ENCODE measurements around the gene SAGE1. TPM values are rescaled to one million over a fixed set of nuclear protein-coding genes. Genes with fewer than 3 reads are reported as not detected.
A peak's percentile ranks its signal among the peaks of the same experiment; 100 is the strongest.
"Not testable (repeated sequence)": the region's sequence is repeated elsewhere in the genome, so short reads cannot be mapped to it uniquely, and the experiment has no call there.

The SAGE1 gene, protein sequence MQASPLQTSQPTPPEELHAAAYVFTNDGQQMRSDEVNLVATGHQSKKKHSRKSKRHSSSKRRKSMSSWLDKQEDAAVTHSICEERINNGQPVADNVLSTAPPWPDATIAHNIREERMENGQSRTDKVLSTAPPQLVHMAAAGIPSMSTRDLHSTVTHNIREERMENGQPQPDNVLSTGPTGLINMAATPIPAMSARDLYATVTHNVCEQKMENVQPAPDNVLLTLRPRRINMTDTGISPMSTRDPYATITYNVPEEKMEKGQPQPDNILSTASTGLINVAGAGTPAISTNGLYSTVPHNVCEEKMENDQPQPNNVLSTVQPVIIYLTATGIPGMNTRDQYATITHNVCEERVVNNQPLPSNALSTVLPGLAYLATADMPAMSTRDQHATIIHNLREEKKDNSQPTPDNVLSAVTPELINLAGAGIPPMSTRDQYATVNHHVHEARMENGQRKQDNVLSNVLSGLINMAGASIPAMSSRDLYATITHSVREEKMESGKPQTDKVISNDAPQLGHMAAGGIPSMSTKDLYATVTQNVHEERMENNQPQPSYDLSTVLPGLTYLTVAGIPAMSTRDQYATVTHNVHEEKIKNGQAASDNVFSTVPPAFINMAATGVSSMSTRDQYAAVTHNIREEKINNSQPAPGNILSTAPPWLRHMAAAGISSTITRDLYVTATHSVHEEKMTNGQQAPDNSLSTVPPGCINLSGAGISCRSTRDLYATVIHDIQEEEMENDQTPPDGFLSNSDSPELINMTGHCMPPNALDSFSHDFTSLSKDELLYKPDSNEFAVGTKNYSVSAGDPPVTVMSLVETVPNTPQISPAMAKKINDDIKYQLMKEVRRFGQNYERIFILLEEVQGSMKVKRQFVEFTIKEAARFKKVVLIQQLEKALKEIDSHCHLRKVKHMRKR
- total RNA-seq (not detected), polyA plus RNA-seq (under 1 TPM in 1 of 3 donors, not detected in 2; 0.02 TPM)
- long read RNA-seq, donor 1 = 0 reads
- long read RNA-seq, donor 2 = 0 reads

DNA sequence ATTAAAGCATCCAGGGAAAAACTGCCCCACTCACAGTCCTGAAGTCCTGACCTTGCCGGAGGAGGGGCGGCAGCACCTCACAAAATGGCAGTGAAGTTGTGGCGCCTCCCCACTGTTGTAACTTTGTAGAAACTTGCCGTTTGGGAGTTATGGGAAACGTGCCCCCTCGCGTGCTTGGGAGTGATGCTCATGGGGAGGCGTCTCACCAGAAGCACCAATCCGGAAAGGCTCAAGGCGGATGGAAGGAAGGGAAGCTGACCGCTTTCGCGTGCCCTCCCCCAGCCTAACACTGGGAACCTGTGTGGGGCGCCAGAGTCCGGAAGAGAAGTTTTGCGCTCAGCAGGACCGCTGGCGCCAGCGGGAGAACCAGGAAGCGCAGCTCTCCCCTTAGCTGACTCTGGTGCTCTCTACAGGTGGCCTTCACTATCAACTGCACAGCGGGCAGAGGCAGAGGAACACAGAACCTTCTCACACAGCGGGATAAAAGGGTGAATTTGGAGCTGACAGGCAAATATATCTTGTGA lies at the start of gene SAGE1, which contains the start of gene CT45A10:
SAGE1 (plus strand) TSS at position 423 of the 524 bp plus-strand sequence. CDS start 2,527 bp downstream, outside the sequence.
CT45A10 (minus strand) TSS at position 151 of the 524 bp plus-strand sequence. CDS start 8,100 bp downstream, outside the sequence.
- no peak within 1 kb of the TSS for H3K27ac ChIP-seq
- H3K4me1 ChIP-seq = no peaks in the 10 kb centered on the region
- DNase-seq = peak; percentile 56
- H3K4me3 ChIP-seq = no peak within 1 kb of the TSS
- H3K9me3 ChIP-seq = no peaks in the 10 kb centered on the region
- H3K36me3 ChIP-seq = no peaks in the 10 kb centered on the region
- intact Hi-C loops (cut with DNase I; ENCODE audit: low total_unique reads) = no loop called here
- TF ChIP-seq POLR2A (IDR thresholded peaks at IDR 0.05) = no peak
- TF ChIP-seq POLR2AphosphoS5 (IDR thresholded peaks at IDR 0.05) = no peak
- TF ChIP-seq, protein P1, sequence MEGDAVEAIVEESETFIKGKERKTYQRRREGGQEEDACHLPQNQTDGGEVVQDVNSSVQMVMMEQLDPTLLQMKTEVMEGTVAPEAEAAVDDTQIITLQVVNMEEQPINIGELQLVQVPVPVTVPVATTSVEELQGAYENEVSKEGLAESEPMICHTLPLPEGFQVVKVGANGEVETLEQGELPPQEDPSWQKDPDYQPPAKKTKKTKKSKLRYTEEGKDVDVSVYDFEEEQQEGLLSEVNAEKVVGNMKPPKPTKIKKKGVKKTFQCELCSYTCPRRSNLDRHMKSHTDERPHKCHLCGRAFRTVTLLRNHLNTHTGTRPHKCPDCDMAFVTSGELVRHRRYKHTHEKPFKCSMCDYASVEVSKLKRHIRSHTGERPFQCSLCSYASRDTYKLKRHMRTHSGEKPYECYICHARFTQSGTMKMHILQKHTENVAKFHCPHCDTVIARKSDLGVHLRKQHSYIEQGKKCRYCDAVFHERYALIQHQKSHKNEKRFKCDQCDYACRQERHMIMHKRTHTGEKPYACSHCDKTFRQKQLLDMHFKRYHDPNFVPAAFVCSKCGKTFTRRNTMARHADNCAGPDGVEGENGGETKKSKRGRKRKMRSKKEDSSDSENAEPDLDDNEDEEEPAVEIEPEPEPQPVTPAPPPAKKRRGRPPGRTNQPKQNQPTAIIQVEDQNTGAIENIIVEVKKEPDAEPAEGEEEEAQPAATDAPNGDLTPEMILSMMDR (IDR thresholded peaks at IDR 0.05 in 8 of 11, conservative IDR thresholded peaks at IDR 0.05 in 3 of 11) = no peak
- WGBS, 5 donors = 79 to 97% (median 93%) methylated on average over 3 to 22 of the region's 22 CpGs
- no peaks in the 10 kb centered on the region for H3K27me3 ChIP-seq (replicated peaks in 1 of 7)

DNA sequence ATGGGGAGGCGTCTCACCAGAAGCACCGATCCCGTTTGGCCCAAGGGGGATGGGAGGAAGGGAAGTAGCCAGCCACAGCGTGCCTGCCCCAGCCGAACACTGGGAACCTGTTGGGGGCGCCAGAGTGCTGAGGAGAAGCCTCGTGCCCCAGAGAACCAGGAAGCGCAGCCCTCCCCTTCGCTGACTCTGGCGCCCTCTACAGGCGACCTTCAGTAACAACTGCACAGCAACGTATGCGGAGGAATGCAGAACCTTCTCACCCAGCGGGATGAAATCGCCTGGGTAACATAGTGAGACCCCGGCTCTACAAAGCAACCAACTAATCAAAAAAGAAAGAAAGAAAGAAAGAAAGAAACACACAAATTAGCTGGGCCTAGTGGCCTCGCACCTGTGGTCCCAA lies 39.1 kb upstream of the SAGE1 start, which contains the start of gene CT45A8:
CT45A8 (minus strand) TSS at position 101 of the 400 bp plus-strand sequence. CDS start 3,755 bp downstream, outside the sequence.
- H3K36me3 ChIP-seq; H3K4me1 ChIP-seq; H3K4me3 ChIP-seq; H3K9me3 ChIP-seq; intact Hi-C loops (cut with DNase I; ENCODE audit: low total_unique reads); DNase-seq; H3K27ac ChIP-seq; H3K27me3 ChIP-seq (replicated peaks in 1 of 7): not testable (repeated sequence)
- no CpG with 5 or more reads among the region's 17 CpGs for WGBS, 5 donors

DNA sequence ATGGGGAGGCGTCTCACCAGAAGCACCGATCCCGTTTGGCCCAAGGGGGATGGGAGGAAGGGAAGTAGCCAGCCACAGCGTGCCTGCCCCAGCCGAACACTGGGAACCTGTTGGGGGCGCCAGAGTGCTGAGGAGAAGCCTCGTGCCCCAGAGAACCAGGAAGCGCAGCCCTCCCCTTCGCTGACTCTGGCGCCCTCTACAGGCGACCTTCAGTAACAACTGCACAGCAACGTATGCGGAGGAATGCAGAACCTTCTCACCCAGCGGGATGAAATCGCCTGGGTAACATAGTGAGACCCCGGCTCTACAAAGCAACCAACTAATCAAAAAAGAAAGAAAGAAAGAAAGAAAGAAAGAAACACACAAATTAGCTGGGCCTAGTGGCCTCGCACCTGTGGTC lies 21.8 kb upstream of the SAGE1 start, which contains the start of gene CT45A9:
CT45A9 (minus strand) TSS at position 101 of the 400 bp plus-strand sequence. CDS start 3,751 bp downstream, outside the sequence.
- H3K27me3 ChIP-seq (replicated peaks in 1 of 7); intact Hi-C loops (cut with DNase I; ENCODE audit: low total_unique reads); H3K4me1 ChIP-seq; H3K36me3 ChIP-seq; H3K9me3 ChIP-seq; H3K27ac ChIP-seq; H3K4me3 ChIP-seq; DNase-seq: not testable (repeated sequence)
- no CpG with 5 or more reads among the region's 17 CpGs for WGBS, 5 donors

DNA sequence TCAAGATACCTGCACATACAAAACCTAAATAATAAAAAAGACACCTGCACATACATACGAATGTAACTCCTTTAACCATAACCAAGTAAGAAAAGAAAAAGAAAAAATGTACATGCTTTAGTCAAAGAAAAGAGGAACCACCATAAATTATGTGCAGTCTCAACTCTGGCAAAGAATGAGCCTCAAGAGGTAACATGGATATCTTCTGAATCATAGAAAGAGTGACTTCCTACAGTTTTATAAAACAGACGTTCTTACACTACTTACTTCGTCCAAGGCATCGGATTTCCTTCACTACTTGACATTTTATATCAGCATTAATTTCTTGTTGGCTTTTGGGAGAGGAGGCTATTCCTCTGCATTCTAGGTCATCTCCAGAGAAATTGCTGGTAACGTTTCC lies 10.8 kb upstream of the SAGE1 start:
- WGBS, 5 donors = 20 to 46% (median 29%) methylated on average over 4 of the region's 5 CpGs
- intact Hi-C loops (cut with DNase I; ENCODE audit: low total_unique reads); H3K4me3 ChIP-seq; H3K36me3 ChIP-seq; H3K27ac ChIP-seq; DNase-seq; H3K4me1 ChIP-seq; H3K27me3 ChIP-seq (replicated peaks in 1 of 7); H3K9me3 ChIP-seq: not testable (repeated sequence)

DNA sequence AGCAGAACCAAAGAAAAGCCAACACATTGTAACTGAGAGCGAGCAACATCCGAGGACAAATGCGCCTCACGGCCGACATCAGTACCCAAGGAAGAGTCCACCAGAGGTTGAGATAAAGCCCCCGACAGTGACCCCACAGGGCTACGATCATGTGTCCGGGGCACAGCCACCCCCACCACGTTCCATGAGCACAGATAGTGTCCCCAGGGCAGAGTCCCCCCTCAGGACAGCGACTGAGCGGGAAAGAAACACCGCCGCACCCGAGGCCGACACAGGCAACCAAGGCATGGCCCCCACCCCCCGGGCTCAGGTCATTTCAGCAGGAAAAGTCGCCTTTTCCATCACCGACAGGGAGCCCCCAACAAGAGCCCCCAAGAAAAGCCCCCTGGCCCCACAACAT lies 5.3 kb upstream of the SAGE1 start:
- 85 to 95% (median 91%) methylated on average over 8 to 11 of the region's 18 CpGs for WGBS, 5 donors

DNA sequence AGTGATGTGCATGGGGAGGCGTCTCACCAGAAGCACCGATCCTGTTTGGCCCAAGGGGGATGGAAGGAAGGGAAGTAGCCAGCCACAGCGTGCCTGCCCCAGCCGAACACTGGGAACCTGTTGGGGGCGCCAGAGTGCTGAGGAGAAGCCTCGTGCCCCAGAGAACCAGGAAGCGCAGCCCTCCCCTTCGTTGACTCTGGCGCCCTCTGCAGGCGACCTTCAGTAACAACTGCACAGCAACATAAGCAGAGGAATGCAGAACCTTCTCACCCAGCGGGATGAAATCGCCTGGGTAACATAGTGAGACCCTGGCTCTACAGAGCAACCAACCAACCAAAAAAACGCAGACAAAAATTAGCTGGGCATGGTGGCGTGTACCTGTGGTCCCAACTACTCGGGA lies 4.5 kb upstream of the SAGE1 start:
- H3K4me3 ChIP-seq; intact Hi-C loops (cut with DNase I; ENCODE audit: low total_unique reads); H3K36me3 ChIP-seq; H3K27me3 ChIP-seq (replicated peaks in 1 of 7); H3K27ac ChIP-seq; H3K9me3 ChIP-seq; H3K4me1 ChIP-seq; DNase-seq: not testable (repeated sequence)
- 71 to 89% (median 74%) methylated on average over 3 to 14 of the region's 15 CpGs for WGBS, 5 donors

More for the DNA sequence above, 5.3 kb upstream of the SAGE1 start:
- intact Hi-C loops (cut with DNase I; ENCODE audit: low total_unique reads); H3K4me1 ChIP-seq; H3K9me3 ChIP-seq; H3K36me3 ChIP-seq; H3K4me3 ChIP-seq; H3K27ac ChIP-seq; H3K27me3 ChIP-seq (replicated peaks in 1 of 7): not testable (repeated sequence)
- DNase-seq = peak; percentile 65

Data from spleen (tissue), 13 donors.